HG03575 (cell line): ENCODE measurements around the gene FTH1.
"Not testable (repeated sequence)": the region's sequence is repeated elsewhere in the genome, so short reads cannot be mapped to it uniquely, and the experiment has no call there.

Experiments used
- ATAC-seq: cut with Tn5 transposase; IDR thresholded peaks from one replicate; pipeline ENCODE4 v1.9.1; 2021; ENCODE audit not compliant: unreplicated experiment, insufficient number of reproducible peaks, low FRiP score; ENCODE audit errors: extremely low read depth

The FTH1 gene

GRCh38 chr11:61967116-61967923 is at the start of gene FTH1:
Gene FTH1 (minus strand): TSS chr11:61967634. CDS start chr11:61967425, 209 bp downstream.
- ATAC-seq: no peak

GRCh38 chr11:62015615-62016014 is 48.2 kb upstream of the FTH1 start:
- ATAC-seq: no peak

GRCh38 chr11:62013537-62014476 is 46.4 kb upstream of the FTH1 start:
- ATAC-seq: no peak

- no peak for ATAC-seq
Observed at GRCh38 chr11:62012832-62013461, 45.5 kb upstream of the FTH1 start.

GRCh38 chr11:62012451-62012831 is 45.0 kb upstream of the FTH1 start:
- no peak for ATAC-seq

GRCh38 chr11:62011881-62012280 is 44.4 kb upstream of the FTH1 start:
- no peak for ATAC-seq

GRCh38 chr11:62010935-62011528 is 43.6 kb upstream of the FTH1 start:
- ATAC-seq: no peak

- no peak for ATAC-seq
Observed at GRCh38 chr11:62008193-62008592, 40.8 kb upstream of the FTH1 start.

GRCh38 chr11:62004473-62004872 is 37.0 kb upstream of the FTH1 start:
- no peak for ATAC-seq

GRCh38 chr11:62002283-62002682 is 34.8 kb upstream of the FTH1 start:
- ATAC-seq: not testable (repeated sequence)

GRCh38 chr11:62001450-62002191 is 34.2 kb upstream of the FTH1 start:
- ATAC-seq: no peak

GRCh38 chr11:62000539-62001446 is 33.4 kb upstream of the FTH1 start:
- ATAC-seq: no peak

GRCh38 chr11:61999141-61999975 is 31.9 kb upstream of the FTH1 start:
- ATAC-seq: no peak

- no peak for ATAC-seq
Observed at GRCh38 chr11:61996933-61997332, 29.5 kb upstream of the FTH1 start.

GRCh38 chr11:61994981-61995380 is 27.5 kb upstream of the FTH1 start:
- ATAC-seq: no peak

- no peak for ATAC-seq
Observed at GRCh38 chr11:61985869-61986268, 18.4 kb upstream of the FTH1 start.

GRCh38 chr11:61983419-61983818 is 16.0 kb upstream of the FTH1 start:
- ATAC-seq: no peak
